ENCODE results near the gene SELENOK. TPM values are rescaled to one million over a fixed set of nuclear protein-coding genes. Genes with fewer than 3 reads are reported as not detected.

SELENOK gene
- total and polyA plus RNA-seq, 2 of the 13 experiments (the other 11 are each of a cell fraction or from before 2014, with no cell fraction given): 67.0 to 81.0 TPM

GRCh38 chr3:53849916-53850315 is 41.7 kb downstream of the SELENOK start (continued):
- TF ChIP-seq, protein P1, sequence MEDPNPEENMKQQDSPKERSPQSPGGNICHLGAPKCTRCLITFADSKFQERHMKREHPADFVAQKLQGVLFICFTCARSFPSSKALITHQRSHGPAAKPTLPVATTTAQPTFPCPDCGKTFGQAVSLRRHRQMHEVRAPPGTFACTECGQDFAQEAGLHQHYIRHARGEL (CRISPR knock-in tag; IDR thresholded peaks at IDR 0.05): no peak
- no peak for TF ChIP-seq DMAP1 (CRISPR knock-in tag; IDR thresholded peaks at IDR 0.05)

- in situ Hi-C loops (cut with HindIII; ENCODE audit: extremely low pct_ligation_motif_present, low pct_unique_long_range_greater_than_20kb) (loop anchor here (5.0 kb wide), 1 partner anchor 35 kb away; the partner anchor contains the start of gene ACTR8), intact Hi-C loops (cut with micrococcal nuclease; ENCODE audit: unreplicated experiment) (no loop called here)
- no peak overlapping the region for H2AFZ ChIP-seq (ENCODE audit: low read length)
- TF ChIP-seq NAIF1 (CRISPR knock-in tag; IDR thresholded peaks at IDR 0.05; ENCODE audit: borderline replicate concordance) (0 out of 2 replicates have a peak, but pooled peaks have one; percentile 5), ZNF18 (CRISPR knock-in tag; IDR thresholded peaks at IDR 0.05; ENCODE audit: insufficient replicate concordance) (peak; percentile 19), ZNF768 (CRISPR knock-in tag; IDR thresholded peaks at IDR 0.05) (no peak), JUND (CRISPR knock-in tag; IDR thresholded peaks at IDR 0.05) (no peak), FOXK1 (CRISPR knock-in tag; IDR thresholded peaks at IDR 0.05; ENCODE audit: borderline replicate concordance, low read depth) (no peak), MEF2D (CRISPR knock-in tag; IDR thresholded peaks at IDR 0.05) (0 out of 2 replicates have a peak, but pooled peaks have one; percentile 11), ZFP91 (CRISPR knock-in tag; IDR thresholded peaks at IDR 0.05; ENCODE audit: borderline replicate concordance) (0 out of 2 replicates have a peak, but pooled peaks have one; percentile 0), ZNF501 (CRISPR knock-in tag; IDR thresholded peaks at IDR 0.05) (peak; percentile 73; the same call in 1 of the 2 replicates)
- TF ChIP-seq, protein P2, sequence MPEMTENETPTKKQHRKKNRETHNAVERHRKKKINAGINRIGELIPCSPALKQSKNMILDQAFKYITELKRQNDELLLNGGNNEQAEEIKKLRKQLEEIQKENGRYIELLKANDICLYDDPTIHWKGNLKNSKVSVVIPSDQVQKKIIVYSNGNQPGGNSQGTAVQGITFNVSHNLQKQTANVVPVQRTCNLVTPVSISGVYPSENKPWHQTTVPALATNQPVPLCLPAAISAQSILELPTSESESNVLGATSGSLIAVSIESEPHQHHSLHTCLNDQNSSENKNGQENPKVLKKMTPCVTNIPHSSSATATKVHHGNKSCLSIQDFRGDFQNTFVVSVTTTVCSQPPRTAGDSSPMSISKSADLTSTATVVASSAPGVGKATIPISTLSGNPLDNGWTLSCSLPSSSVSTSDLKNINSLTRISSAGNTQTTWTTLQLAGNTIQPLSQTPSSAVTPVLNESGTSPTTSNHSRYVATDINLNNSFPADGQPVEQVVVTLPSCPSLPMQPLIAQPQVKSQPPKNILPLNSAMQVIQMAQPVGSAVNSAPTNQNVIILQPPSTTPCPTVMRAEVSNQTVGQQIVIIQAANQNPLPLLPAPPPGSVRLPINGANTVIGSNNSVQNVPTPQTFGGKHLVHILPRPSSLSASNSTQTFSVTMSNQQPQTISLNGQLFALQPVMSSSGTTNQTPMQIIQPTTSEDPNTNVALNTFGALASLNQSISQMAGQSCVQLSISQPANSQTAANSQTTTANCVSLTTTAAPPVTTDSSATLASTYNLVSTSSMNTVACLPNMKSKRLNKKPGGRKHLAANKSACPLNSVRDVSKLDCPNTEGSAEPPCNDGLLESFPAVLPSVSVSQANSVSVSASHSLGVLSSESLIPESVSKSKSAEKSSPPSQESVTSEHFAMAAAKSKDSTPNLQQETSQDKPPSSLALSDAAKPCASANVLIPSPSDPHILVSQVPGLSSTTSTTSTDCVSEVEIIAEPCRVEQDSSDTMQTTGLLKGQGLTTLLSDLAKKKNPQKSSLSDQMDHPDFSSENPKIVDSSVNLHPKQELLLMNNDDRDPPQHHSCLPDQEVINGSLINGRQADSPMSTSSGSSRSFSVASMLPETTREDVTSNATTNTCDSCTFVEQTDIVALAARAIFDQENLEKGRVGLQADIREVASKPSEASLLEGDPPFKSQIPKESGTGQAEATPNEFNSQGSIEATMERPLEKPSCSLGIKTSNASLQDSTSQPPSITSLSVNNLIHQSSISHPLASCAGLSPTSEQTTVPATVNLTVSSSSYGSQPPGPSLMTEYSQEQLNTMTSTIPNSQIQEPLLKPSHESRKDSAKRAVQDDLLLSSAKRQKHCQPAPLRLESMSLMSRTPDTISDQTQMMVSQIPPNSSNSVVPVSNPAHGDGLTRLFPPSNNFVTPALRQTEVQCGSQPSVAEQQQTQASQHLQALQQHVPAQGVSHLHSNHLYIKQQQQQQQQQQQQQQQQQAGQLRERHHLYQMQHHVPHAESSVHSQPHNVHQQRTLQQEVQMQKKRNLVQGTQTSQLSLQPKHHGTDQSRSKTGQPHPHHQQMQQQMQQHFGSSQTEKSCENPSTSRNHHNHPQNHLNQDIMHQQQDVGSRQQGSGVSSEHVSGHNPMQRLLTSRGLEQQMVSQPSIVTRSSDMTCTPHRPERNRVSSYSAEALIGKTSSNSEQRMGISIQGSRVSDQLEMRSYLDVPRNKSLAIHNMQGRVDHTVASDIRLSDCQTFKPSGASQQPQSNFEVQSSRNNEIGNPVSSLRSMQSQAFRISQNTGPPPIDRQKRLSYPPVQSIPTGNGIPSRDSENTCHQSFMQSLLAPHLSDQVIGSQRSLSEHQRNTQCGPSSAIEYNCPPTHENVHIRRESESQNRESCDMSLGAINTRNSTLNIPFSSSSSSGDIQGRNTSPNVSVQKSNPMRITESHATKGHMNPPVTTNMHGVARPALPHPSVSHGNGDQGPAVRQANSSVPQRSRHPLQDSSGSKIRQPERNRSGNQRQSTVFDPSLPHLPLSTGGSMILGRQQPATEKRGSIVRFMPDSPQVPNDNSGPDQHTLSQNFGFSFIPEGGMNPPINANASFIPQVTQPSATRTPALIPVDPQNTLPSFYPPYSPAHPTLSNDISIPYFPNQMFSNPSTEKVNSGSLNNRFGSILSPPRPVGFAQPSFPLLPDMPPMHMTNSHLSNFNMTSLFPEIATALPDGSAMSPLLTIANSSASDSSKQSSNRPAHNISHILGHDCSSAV (CRISPR knock-in tag; IDR thresholded peaks at IDR 0.05; ENCODE audit: borderline replicate concordance): peak; percentile 56; the same call in 1 of the 2 replicates
Observed at GRCh38 chr3:53846851-53847155, 44.9 kb downstream of the SELENOK start.

More at GRCh38 chr3:53846851-53847155, 44.9 kb downstream of the SELENOK start:
- Histone ChIP-seq H3K4me2 (ENCODE audit: low read depth, low read length) (peak overlapping the region; percentile 98), H4K20me1 (ENCODE audit: insufficient read depth, low read length) (peaks cover 7% of the 10 kb centered on the region), H3K79me2 (ENCODE audit: insufficient read depth, low read length) (peaks cover 63% of the 10 kb centered on the region), H3K9ac (ENCODE audit: insufficient read depth, low read depth, low read length) (peak overlapping the region; percentile 97), H3K36me3 (replicated peaks in 1 of 2; ENCODE audit: control insufficient read depth in 1 of 2, insufficient read depth in 2 of 2, low read length in 2 of 2) (peaks cover 7 to 22% of the 10 kb centered on the region in 2 experiments; a peak in 4 of 5 replicates), H3K9me3 (ENCODE audit: low read length) (no peaks in the 10 kb centered on the region), H3K27ac (ENCODE audit: extremely low read length, insufficient read depth, low read length) (peak overlapping the region; percentile 98), H3K4me3 (replicated peaks in 1 of 3; ENCODE audit: insufficient read depth in 1 of 3, low read depth in 2 of 3, low read length in 3 of 3) (peak overlapping the region; percentile 73 to 92 (median 77)), H3K27me3 (ENCODE audit: control insufficient read depth in 1 of 2, insufficient read depth in 2 of 2, low read length in 2 of 2) (no peaks in the 10 kb centered on the region; a peak in 1 of 5 replicates), H3K4me1 (ENCODE audit: insufficient read depth, low read length) (peaks cover 50% of the 10 kb centered on the region)
- ChIA-PET POLR2A (interaction anchor here (1.1 to 4.6 kb wide), 6 partner anchors 10 to 687 kb away, joined by 3 to 37 read pairs (median 4); partner anchors contain the start of gene ACTR8), CTCF (ENCODE audit: low intra/inter-chr PET ratio, low total read pairs) (no interaction called here)
- FAIRE-seq (no peak), ATAC-seq (no peak), DNase-seq (ENCODE audit: low spot score) (no peak)
- BruUV-seq (replicated peaks): TSS peak; percentile 54
- 5% methylated on average over 10 of the region's 10 CpGs for WGBS (ENCODE audit: low lambda C conversion rate)
